Stimulated activated naive B cell treated with anti-CD40 and anti-IgM and Interleukin-4, amounts not matched to agents 10 μg/mL and 1 μg/mL and 100 μg/mL, for 72 hours (primary cell): ENCODE results near the gene HHIP.

Experiments
- ATAC-seq, 2 donors: fragments of 150-1000 bp; cut with Tn5 transposase; replicated peaks; 2 replicates each; pipeline ENCODE4 v1.10.0; 2021; ENCODE audit warnings: moderate library complexity in 1 of 2
- DNase-seq: peaks from one replicate; pipeline ENCODE4 v3.0.0; 2021
- H3K27ac Mint-ChIP-seq: one replicate; pipeline ENCODE4 v1.8.0; 2022; ENCODE audit warnings: mild to moderate bottlenecking, mixed read lengths
- H3K27me3 Mint-ChIP-seq, 2 donors: one replicate each; pipeline ENCODE4 v1.8.0; 2022; ENCODE audit warnings: mixed read lengths in 2 of 2
- H3K36me3 Mint-ChIP-seq, 2 donors: one replicate each; pipeline ENCODE4 v1.8.0; 2022; ENCODE audit warnings: mixed read lengths in 2 of 2, mild to moderate bottlenecking in 1 of 2
- H3K4me1 Mint-ChIP-seq, 2 donors: one replicate each; pipeline ENCODE4 v1.8.0; 2022; ENCODE audit warnings: mixed read lengths in 2 of 2, mild to moderate bottlenecking in 1 of 2
- H3K4me3 Mint-ChIP-seq, 2 donors: one replicate each; pipeline ENCODE4 v1.8.0; 2022; ENCODE audit warnings: mild to moderate bottlenecking in 2 of 2, mixed read lengths in 2 of 2, moderate library complexity in 1 of 2
- H3K9me3 Mint-ChIP-seq, 2 donors: one replicate each; pipeline ENCODE4 v1.8.0; 2022; ENCODE audit warnings: mixed read lengths in 2 of 2, mild to moderate bottlenecking in 1 of 2

Gene HHIP, protein sequence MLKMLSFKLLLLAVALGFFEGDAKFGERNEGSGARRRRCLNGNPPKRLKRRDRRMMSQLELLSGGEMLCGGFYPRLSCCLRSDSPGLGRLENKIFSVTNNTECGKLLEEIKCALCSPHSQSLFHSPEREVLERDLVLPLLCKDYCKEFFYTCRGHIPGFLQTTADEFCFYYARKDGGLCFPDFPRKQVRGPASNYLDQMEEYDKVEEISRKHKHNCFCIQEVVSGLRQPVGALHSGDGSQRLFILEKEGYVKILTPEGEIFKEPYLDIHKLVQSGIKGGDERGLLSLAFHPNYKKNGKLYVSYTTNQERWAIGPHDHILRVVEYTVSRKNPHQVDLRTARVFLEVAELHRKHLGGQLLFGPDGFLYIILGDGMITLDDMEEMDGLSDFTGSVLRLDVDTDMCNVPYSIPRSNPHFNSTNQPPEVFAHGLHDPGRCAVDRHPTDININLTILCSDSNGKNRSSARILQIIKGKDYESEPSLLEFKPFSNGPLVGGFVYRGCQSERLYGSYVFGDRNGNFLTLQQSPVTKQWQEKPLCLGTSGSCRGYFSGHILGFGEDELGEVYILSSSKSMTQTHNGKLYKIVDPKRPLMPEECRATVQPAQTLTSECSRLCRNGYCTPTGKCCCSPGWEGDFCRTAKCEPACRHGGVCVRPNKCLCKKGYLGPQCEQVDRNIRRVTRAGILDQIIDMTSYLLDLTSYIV

DNA sequence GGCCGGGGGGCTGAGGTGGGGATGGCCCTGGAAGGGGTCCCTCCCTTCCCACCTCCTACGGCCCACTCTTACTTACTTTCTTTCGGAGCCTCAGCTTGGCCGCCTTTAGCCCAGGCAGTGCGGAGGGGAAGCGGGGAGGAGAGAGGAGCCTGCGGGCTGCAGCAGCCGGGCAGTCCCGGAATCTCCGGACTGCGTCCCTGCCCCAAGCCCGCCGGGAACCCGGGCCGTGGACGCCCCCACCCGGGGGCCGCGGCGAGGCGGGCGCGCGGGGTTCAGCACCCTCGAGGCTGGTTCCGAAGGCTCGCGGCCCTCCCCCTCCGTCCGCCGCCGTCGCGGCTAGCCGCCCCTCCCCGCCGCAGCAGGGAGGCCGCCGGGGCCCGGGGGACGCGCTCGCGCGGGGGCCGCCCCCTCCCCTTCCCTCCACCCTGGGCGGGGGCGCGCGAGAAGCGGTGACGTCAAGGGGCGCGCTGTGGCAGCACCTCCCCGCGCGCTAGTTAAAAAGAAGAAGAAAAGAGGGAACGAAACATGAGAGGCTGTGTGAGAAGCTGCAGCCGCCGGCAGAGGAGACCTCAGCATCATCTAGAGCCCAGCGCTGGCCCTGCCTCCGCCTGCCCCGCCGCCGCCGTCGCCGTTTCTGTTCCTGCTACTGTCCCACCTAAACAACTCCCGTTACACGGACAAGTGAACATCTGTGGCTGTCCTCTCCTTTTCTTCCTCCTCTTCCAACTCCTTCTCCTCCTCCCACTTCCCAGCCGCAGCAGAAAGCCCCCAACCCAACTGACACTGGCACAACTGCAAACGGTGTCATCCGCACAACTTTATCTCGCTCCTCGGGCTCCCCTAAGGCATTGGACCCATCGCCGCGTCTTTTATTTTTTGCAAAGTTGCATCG is at the start of gene HHIP:
Gene HHIP, plus strand, starts transcription at position 526 of the 892 bp plus-strand sequence. CDS start 520 bp downstream, outside the sequence.
- H3K27ac Mint-ChIP-seq = peak within 1 kb of the TSS; percentile 69

GRCh38 chr4:144597171-144597570 is 48.8 kb upstream of the HHIP start:
- no peaks in the 10 kb centered on the region for H3K36me3 Mint-ChIP-seq
- DNase-seq (no peak), ATAC-seq (peak in 1 of 2 donors; percentile 31)
- no peak overlapping the region for H3K4me3 Mint-ChIP-seq
- no peak overlapping the region for H3K27ac Mint-ChIP-seq
- H3K4me1 Mint-ChIP-seq = peaks cover 0 to 5% of the 10 kb centered on the region in 2 donors
- H3K27me3 Mint-ChIP-seq = no peaks in the 10 kb centered on the region
- H3K9me3 Mint-ChIP-seq = no peaks in the 10 kb centered on the region

More for the DNA sequence above, at the start of gene HHIP:
- peak within 1 kb of the TSS; percentile 84 to 88 for H3K4me3 Mint-ChIP-seq
- H3K36me3 Mint-ChIP-seq = peaks cover 0 to 3% of the 10 kb centered on the region in 2 donors
- peak; percentile 75 to 76 for ATAC-seq
- peaks cover 27 to 40% of the 10 kb centered on the region in 2 donors for H3K4me1 Mint-ChIP-seq
- peaks cover 25 to 36% of the 10 kb centered on the region in 2 donors for H3K27me3 Mint-ChIP-seq
- H3K9me3 Mint-ChIP-seq = no peaks in the 10 kb centered on the region
- DNase-seq = peak; percentile 31

DNA sequence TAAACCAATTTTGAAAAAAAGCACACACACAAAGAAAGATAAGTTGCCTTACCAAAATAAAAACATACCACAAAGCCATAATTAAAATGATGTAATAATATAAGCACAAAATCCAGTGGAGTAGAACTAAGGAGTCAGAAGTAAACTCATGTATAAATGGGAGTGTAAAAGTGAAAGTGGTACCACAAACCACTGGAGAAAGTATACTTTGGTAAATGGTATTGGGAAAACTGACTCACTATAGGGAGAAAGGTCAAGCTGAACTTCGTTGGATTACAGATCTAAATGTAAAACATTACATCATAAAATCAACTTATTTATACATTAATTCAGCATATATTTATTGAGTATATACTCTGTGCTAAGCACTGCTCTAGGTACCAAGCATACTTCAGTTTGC is 46.3 kb upstream of the HHIP start:
- Mint-ChIP-seq H3K9me3 (peaks cover 0 to 3% of the 10 kb centered on the region in 2 donors), H3K4me1 (peaks cover 0 to 5% of the 10 kb centered on the region in 2 donors), H3K4me3 (no peak overlapping the region), H3K36me3 (no peaks in the 10 kb centered on the region), H3K27ac (no peak overlapping the region), H3K27me3 (no peaks in the 10 kb centered on the region)
- ATAC-seq (no peak), DNase-seq (no peak)

GRCh38 chr4:144611850-144612249 is 34.1 kb upstream of the HHIP start:
- no peak for ATAC-seq

GRCh38 chr4:144614850-144615585 is 30.9 kb upstream of the HHIP start:
- Mint-ChIP-seq H3K4me1 (no peaks in the 10 kb centered on the region), H3K27ac (no peak overlapping the region), H3K4me3 (no peak overlapping the region), H3K9me3 (peaks cover 0 to 3% of the 10 kb centered on the region in 2 donors), H3K36me3 (no peaks in the 10 kb centered on the region), H3K27me3 (peaks cover 3 to 4% of the 10 kb centered on the region in 2 donors)
- DNase-seq (no peak), ATAC-seq (no peak)

More at GRCh38 chr4:144611850-144612249, 34.1 kb upstream of the HHIP start:
- Mint-ChIP-seq H3K27ac (no peak overlapping the region), H3K27me3 (peaks cover 3 to 4% of the 10 kb centered on the region in 2 donors), H3K4me3 (no peak overlapping the region), H3K9me3 (peaks cover 0 to 4% of the 10 kb centered on the region in 2 donors), H3K4me1 (no peaks in the 10 kb centered on the region), H3K36me3 (no peaks in the 10 kb centered on the region)
- no peak for DNase-seq

GRCh38 chr4:144621681-144622080 is 24.3 kb upstream of the HHIP start:
- DNase-seq (no peak), ATAC-seq (no peak)
- no peak overlapping the region for H3K4me3 Mint-ChIP-seq
- peaks cover 3% of the 10 kb centered on the region in 2 donors for H3K9me3 Mint-ChIP-seq
- no peak overlapping the region for H3K27ac Mint-ChIP-seq
- H3K27me3 Mint-ChIP-seq = peaks cover 0 to under 1% of the 10 kb centered on the region in 2 donors
- no peaks in the 10 kb centered on the region for H3K36me3 Mint-ChIP-seq
- no peaks in the 10 kb centered on the region for H3K4me1 Mint-ChIP-seq

GRCh38 chr4:144627663-144628076 is 18.3 kb upstream of the HHIP start:
- DNase-seq = no peak

DNA sequence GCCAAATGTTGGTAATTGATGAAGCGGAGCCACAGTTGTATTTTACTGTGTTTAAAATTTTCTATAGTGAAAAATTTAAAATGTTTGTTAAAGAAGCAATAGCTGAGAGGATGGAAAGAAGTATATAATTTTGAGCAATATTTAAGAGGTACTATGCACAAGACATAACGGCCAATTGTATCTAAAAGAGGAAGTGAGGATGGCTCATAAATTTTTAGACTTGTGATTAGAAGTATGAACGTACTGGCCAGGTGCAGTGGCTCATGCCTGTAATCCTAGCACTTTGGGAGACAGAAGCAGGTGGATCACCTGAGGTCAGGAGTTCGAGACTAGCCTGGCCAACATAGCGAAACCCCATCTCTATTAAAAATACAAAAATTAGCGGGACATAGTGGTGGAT is 12.7 kb upstream of the HHIP start:
- H3K4me1 Mint-ChIP-seq = peaks cover 7 to 16% of the 10 kb centered on the region in 2 donors
- no peaks in the 10 kb centered on the region for H3K36me3 Mint-ChIP-seq
- no peaks in the 10 kb centered on the region for H3K9me3 Mint-ChIP-seq
- DNase-seq = no peak
- ATAC-seq = peak; percentile 50 to 53
- no peak overlapping the region for H3K4me3 Mint-ChIP-seq
- no peaks in the 10 kb centered on the region for H3K27me3 Mint-ChIP-seq
- H3K27ac Mint-ChIP-seq = no peak overlapping the region

More at GRCh38 chr4:144627663-144628076, 18.3 kb upstream of the HHIP start:
- no peaks in the 10 kb centered on the region for H3K4me1 Mint-ChIP-seq
- H3K27ac Mint-ChIP-seq = no peak overlapping the region
- no peak overlapping the region for H3K4me3 Mint-ChIP-seq
- no peak for ATAC-seq
- H3K9me3 Mint-ChIP-seq = peaks cover 0 to 3% of the 10 kb centered on the region in 2 donors
- no peaks in the 10 kb centered on the region for H3K36me3 Mint-ChIP-seq
- H3K27me3 Mint-ChIP-seq = no peaks in the 10 kb centered on the region

DNA sequence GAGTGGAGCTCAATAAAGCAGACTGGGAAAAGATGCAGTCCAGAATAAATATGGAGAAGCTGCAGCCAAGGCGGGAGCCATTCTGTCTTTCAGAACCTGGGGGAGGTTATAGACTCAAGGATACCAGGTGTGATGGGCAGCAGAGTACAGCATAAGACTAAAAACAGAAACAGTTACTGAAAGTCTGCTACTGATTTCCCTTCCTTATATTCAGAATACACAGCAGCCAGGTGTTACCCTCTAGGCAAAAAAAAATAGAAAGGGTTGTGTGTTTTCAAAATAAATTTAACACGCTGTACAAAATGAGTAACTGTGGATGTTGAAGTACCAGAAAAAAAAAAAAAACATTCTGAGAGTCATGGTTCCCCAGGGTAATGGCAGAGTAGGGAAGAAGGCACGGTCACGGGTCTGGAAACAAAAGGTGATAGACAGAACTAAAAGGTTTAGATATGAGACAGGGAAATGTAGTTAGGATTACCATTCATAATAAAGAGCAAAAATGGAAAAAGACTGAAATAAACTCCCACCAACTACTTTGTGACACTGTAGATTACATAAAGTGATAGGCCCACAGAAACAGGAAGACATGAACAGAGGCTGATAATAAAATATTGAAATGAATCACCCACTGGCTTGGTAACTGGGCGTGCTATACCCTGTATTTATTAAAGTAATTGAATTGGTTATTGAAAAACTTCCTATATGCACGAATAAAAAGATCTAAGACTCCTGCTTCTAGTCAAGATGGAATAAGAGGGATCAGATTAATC is 10.8 kb upstream of the HHIP start:
- H3K4me3 Mint-ChIP-seq = peak overlapping the region in 1 of 2 donors; percentile 7
- H3K9me3 Mint-ChIP-seq = no peaks in the 10 kb centered on the region
- H3K27ac Mint-ChIP-seq = no peak overlapping the region
- H3K4me1 Mint-ChIP-seq = peaks cover 7 to 16% of the 10 kb centered on the region in 2 donors
- no peaks in the 10 kb centered on the region for H3K36me3 Mint-ChIP-seq
- no peaks in the 10 kb centered on the region for H3K27me3 Mint-ChIP-seq
- peak; percentile 94 to 96 for ATAC-seq
- no peak for DNase-seq

DNA sequence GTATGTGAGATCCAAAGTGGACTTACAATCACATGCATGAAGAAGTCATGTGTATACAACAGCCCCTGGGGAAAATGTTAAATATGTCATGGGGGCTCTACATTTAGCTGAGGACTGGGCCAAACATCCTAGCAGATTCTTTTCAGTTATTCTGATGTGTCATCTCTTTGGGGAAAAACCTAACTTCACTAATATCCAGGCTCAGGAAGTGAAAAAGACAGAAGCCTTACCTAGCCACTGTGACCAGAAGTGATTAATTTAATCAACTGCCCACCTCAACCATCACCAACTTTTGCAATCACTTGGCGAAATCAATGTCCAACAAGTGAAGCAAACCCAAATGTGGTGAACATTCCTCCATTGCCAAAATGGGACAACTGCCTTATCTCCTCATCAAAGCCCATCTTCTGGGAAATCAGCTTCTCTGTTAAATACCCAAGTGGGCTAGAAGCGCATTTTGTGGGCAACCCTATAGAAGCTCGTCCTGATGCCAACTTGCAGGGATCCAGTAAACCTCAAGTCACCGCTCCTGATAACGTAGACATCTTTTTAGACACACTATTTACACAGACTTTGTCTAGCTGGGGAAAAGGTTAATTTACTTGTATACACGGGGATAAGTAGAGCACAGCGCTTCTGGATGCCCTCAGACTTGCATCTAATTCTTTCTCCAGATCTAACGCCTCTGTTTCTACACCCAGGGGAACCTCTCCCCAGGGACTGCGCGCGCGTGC is 1.4 kb upstream of the HHIP start:
- Mint-ChIP-seq H3K4me1 (peaks cover 29 to 40% of the 10 kb centered on the region in 2 donors), H3K4me3 (peak overlapping the region in 1 of 2 donors; percentile 73), H3K27me3 (peaks cover 25 to 39% of the 10 kb centered on the region in 2 donors), H3K36me3 (peaks cover 0 to 3% of the 10 kb centered on the region in 2 donors), H3K27ac (no peak overlapping the region), H3K9me3 (no peaks in the 10 kb centered on the region)
- ATAC-seq = peak; percentile 57 to 70
- no peak for DNase-seq

- peak overlapping the region; percentile 48 to 73 for H3K4me3 Mint-ChIP-seq
- no peak overlapping the region for H3K27ac Mint-ChIP-seq
- H3K27me3 Mint-ChIP-seq = peaks cover 25 to 39% of the 10 kb centered on the region in 2 donors
Observed at GRCh38 chr4:144645102-144645630, 790 bp upstream of the HHIP start.

DNA sequence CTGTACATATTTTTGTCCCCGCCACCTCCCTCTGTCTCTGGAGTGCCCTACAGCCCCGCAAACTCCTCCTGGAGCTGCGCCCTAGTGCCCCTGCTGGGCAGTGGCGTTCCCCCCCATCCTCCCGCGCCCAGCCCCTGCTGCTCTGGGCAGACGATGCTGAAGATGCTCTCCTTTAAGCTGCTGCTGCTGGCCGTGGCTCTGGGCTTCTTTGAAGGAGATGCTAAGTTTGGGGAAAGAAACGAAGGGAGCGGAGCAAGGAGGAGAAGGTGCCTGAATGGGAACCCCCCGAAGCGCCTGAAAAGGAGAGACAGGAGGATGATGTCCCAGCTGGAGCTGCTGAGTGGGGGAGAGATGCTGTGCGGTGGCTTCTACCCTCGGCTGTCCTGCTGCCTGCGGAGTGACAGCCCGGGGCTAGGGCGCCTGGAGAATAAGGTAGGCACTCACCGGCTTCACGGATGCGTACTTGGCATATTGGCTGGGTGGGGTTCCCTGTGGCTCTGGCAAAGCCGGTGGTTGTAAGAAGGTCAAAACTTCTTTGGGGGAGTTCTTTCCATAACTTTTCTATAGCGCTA is 653 bp downstream of the HHIP start:
- peaks cover 27 to 40% of the 10 kb centered on the region in 2 donors for H3K4me1 Mint-ChIP-seq
- no peaks in the 10 kb centered on the region for H3K9me3 Mint-ChIP-seq
- peaks cover 0 to 3% of the 10 kb centered on the region in 2 donors for H3K36me3 Mint-ChIP-seq
- H3K27me3 Mint-ChIP-seq = peaks cover 25 to 32% of the 10 kb centered on the region in 2 donors
- no peak for DNase-seq
- peak overlapping the region; percentile 69 for H3K27ac Mint-ChIP-seq
- peak overlapping the region; percentile 84 to 88 for H3K4me3 Mint-ChIP-seq
- ATAC-seq = peak; percentile 31 to 49

More at GRCh38 chr4:144645102-144645630, 790 bp upstream of the HHIP start:
- ATAC-seq = no peak
- H3K36me3 Mint-ChIP-seq = peaks cover 0 to 3% of the 10 kb centered on the region in 2 donors
- H3K9me3 Mint-ChIP-seq = no peaks in the 10 kb centered on the region
- peaks cover 29 to 40% of the 10 kb centered on the region in 2 donors for H3K4me1 Mint-ChIP-seq
- DNase-seq = no peak
